GM21576 (cell line): ENCODE data around the gene RASGRP3.
"Not testable (repeated sequence)": the region's sequence is repeated elsewhere in the genome, so short reads cannot be mapped to it uniquely, and the experiment has no call there.

ENCODE experiments used
- ATAC-seq: cut with Tn5 transposase; IDR thresholded peaks from one replicate; pipeline ENCODE4 v1.9.1; 2021; ENCODE audit warnings: mild to moderate bottlenecking, moderate library complexity; ENCODE audit not compliant: unreplicated experiment

The RASGRP3 gene

DNA sequence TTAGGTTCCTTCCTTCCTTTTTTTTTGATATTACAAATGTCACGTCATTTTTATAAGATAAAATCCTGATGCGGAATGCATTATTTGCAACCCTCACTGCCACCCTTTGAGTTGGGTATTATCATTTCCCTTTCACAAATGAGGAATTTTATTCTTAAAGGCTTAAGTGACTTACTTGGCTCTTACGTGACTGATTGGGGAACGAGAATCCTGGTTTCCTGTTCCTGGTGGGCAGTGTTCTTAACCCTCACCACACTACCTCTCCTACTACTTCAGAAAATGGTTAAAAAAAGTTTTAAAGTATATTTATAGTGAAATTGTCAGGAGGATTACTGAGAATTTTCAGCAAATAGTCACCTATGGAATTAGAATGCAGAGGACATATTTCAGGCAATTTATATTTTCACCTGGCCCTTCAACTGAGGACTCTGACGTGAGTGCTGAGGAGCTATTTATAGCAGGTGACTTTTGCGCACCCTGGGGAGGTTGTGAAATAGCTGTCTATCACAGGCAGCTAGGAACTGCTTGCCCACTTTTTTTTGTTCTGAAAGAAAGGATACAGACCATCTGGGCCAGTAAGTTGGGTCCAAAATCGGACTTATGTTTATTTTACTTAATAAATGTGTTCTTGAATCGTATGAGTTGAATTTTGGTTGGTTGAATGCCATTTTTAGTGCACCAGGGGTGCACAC lies 18.7 kb upstream of the RASGRP3 start:
- peak; percentile 94 for ATAC-seq

GRCh38 chr2:33458248-33458819 lies 18.1 kb upstream of the RASGRP3 start:
- no peak for ATAC-seq

- no peak for ATAC-seq
Measured at GRCh38 chr2:33459745-33460144, 16.7 kb upstream of the RASGRP3 start.

- not testable (repeated sequence) for ATAC-seq
Measured at GRCh38 chr2:33462512-33462911, 13.9 kb upstream of the RASGRP3 start.

DNA sequence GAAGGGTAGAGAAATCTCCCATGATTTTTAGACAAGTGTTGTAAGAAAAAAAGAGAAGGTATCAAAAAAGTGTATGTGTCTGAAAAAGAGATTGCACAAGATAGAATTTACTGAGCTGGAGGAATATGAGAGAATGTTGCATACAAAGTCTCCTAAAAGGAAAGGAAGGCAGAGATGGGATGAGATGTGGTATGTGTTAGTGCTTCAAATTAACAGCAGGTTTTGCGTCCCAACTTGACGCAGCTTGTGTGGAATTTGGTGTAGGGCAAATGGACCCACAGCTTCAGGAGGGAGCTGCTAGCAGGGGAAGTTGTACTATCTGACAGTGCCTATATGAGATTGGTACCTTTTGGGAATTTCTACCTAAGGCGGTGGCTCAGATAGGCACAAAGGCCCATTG lies 9.0 kb upstream of the RASGRP3 start:
- ATAC-seq = no peak

- ATAC-seq = no peak
Measured at GRCh38 chr2:33469238-33469637, 7.2 kb upstream of the RASGRP3 start.

- ATAC-seq = peak; percentile 43
Measured at GRCh38 chr2:33475224-33476130, 972 bp upstream of the RASGRP3 start.

DNA sequence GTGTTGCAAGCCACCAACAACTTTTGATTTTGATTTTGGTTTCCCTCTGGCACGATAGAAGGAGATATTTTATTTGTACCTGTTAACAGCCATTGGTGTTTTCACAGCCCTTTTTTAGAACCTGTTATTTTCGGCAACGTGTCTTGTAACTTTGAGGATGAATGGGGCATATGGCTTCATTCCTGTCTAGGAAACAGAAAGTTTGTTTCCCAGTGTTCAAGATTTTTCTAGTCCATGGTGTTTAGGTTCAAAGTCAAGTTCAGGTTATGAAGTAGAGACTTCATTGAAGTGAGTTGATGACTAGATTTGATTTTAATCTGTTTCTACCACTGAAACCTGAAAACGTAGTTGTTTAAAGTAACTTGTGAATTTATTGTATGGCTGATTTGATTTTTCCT lies 343 bp downstream of the RASGRP3 start:
- ATAC-seq = no peak

- peak; percentile 39 for ATAC-seq
Measured at GRCh38 chr2:33477473-33478468, 1.3 kb downstream of the RASGRP3 start.

DNA sequence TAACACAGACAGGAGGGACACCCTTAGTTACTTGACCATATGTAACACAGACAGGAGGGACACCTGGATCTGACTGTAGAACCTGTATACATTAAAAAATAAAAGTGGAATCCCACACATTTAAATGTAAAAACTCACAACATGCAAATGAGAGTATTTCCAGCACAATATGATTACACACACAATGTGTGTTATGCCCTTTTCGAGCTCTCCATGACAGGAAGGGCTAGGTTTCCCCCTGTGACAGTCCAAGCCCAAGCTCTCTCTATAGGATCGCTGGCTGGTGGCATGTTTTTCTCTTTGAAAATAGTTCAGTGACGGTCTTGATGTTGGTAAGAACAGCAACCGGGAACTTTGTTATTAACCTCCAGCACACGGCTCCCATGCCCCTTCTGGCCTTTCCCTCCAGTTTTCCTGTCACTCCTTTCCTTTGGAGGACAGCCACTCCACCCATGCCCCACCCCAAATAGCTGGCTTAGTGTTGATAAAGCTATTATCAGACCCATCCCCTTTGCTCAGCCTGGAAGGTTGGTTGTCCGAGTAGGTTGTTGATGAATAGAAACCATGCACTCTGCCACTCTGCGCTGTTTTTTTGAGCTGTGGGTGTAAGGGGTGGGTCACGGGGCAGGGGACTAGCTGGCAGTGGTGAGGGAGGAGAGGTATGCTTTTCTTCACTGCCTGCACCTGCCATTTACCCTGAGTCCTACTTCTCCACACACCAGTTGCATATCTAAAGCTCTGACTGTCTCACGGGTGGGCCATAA lies 2.7 kb downstream of the RASGRP3 start:
- ATAC-seq = no peak

GRCh38 chr2:33482518-33482917 lies 6.1 kb downstream of the RASGRP3 start:
- ATAC-seq = no peak

DNA sequence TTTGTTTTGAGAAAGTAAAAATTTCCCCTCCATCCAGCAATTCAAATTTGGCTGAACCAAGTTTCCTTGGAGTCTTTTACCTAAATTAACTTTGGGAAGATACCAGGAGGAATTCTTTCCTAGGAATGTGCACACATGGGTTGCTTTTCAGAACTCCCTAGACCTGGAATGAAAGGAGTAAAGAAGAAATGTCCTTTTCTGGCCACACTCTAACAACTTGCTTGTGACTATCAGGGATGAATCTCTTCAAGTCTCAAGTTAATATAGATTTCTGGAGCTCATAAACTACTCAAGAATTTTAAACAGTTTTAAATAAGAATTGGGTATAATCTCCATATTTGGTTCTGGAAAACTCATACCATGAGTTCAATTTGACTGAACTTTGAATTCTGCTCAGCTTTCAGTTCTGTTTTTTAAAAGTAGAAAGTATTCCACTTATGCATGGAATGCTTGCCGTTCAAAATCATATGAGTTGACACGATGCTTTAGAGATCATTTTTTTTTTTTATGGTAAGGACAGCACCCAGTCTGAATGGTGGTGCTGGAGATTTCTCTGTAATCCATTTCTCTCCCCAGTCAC lies 7.7 kb downstream of the RASGRP3 start:
- no peak for ATAC-seq

DNA sequence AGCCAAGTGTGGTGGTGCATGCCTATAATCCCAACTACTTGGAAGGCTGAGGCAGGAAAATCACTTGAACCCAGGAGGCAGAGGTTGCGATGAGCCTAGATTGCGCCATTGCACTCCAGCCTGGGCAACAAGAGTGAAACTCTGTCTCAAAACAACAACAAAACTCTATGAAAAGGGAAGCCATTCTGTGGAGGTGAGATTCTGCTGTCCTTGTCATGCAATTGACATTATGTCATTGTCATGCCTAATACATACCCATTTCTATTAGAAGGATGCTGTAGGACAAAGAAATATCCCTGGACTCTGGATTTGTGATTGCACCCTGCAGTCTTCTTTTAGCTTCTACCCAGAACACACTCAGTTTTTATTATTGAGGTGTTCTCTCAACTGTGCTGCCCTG lies 8.6 kb downstream of the RASGRP3 start:
- ATAC-seq = no peak

DNA sequence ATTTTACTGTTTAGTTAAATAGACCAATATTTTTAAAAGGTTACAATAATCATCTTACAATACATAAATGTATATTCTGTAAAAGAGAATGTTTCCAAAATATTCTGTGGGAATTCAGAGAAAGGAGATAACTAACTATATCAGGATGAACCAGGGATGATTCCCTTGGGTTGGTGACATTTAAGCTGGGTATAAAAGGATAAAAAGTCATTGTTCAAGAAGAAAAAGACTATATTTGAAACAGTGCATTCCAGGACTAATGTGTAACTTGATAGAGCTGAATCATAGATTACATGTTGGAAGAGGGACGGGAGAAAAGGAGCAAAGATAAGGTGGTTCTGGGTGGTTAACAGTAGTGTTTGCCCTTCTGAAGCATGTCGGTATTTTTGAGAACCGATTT lies 10.1 kb downstream of the RASGRP3 start:
- no peak for ATAC-seq

DNA sequence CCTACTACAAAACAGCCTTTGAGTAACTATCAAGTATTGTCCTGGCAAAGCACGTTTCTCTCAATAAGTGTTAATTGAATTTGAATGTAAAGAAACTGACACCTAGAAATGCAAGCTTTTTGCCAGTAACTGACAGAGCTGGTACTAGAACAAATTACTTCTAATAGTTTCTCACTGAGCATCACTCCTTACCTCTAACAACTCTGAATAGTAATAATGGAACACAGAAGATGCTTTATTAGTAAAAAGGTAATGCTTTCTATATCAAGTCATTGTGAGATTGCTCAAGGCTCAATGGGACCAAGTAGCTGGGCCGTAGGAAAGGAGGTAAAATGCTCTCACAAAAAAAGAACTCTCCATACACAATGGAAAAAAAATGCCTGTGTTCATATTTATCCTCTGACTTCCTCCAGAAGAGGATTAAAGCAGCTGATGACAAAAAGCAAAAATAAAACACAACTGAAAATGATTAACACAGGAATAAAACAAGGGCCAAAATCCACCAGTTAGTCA lies 11.8 kb downstream of the RASGRP3 start:
- peak; percentile 37 for ATAC-seq

DNA sequence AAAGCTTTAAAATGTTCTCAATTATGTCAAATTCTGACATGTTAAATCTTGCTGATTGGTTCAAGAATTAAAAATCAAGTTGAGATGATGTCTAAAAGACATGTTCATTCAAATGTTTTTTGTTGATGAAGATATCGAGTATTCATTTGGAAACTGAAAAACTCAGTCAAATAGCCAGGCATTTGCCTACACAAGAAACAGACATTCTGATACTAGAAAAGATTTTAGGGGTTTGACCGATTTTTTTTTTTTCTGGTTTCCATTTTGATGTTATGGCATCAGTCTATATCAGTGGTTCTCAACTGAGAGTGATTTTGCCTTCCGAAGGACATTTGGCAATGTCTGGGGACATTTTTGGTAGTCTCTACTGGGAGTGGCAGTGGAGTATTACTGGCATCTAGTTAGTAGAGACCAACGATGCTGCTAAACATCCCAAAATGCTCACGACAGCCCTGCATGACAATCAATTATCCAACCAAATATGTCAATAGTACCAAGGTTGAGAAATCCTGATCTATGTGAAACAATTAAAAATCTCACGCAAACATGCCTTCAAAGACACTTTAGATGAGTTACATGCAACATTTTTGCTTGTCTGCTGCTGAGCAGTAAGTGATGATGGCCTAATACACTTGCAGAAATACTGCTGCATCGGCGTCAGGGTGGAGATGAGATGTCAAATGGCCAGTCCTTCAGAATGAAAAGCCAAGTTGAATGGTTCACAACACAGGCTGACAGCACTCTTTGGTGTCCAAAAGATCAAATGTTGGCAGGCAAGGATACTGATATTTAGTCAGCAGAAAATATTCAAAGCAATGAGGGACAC lies 12.5 kb downstream of the RASGRP3 start:
- ATAC-seq = peak; percentile 40

DNA sequence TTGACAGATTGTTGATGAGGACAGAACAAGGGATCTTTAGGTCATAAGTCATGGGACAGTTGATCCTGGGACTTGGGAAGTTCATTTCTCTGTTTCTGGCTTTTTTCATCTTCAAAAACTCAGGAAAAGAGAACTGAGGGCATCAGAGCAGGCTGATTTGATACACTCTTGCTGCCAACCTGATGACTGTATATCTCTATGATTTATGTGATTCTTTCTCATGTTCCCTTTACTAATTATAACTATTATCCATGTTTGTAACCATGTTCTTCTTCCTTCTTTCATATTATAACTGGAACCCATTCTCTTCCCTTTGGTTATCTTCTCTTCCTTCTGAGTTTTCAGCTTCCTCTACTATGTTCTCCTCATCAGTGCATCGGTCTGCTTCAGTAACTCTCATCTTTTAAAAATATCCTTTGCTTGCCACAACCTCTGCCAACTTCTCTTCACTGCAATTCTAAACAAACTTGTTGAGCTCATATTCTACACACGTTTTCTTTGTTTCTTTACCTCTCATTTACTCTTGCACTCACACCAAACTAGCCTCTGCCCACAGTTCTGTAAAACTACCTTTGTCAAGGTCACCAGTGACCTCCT lies 13.5 kb downstream of the RASGRP3 start:
- no peak for ATAC-seq

DNA sequence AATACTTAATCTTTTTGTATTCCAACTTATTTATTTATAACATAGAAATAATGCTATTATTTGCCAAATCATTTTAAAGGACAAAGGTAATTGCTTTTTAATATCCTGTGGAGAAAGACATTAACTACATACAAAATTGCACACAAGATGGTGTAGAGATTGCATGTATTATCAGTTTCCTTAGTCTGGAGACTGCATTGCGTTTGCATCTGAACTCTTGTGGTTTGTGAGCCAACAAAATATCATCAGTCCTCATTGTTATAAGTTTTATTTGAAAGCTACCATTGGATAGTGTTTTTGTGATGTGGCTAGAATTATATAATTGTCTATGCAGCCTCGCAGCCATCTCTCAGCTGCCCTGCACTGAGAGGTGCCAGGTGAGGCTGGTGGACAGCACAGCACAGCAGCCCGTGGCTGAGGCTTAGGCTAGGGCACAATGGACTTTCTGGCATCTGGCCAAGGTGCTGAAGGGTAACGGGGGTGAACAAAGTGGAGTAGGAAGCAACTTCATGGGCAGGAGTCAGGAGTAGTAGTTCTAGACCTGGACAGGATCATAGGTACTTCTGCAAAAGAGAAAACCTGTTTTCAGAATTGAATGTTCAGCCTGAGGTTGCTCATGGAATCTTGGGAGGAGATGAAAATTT lies 15.1 kb downstream of the RASGRP3 start:
- ATAC-seq = no peak
